22Rv1 (cell line): ENCODE data around the gene MNAT1.

ENCODE experiments used
- CTCF ChIP-seq: fragments of 450-650 bp; IDR thresholded peaks from 2 replicates; pipeline ENCODE4 v1.5.1; 2017; ENCODE audit warnings: mild to moderate bottlenecking
- ZFX ChIP-seq: fragments of 450-650 bp; IDR thresholded peaks from 2 replicates; pipeline ENCODE4 v1.6.1; 2017; ENCODE audit warnings: antibody characterized with exemption, borderline replicate concordance

GRCh38 chr14:60972295-60972694, 237.7 kb downstream of the MNAT1 start:
- no peak for TF ChIP-seq CTCF
- no peak for TF ChIP-seq ZFX
